GM21825 (cell line): ENCODE measurements around the gene TNS3.
A peak's percentile ranks its signal among the peaks of the same experiment; 100 is the strongest.

Source experiments
- ATAC-seq: cut with Tn5 transposase; IDR thresholded peaks from one replicate; pipeline ENCODE4 v1.9.1; 2021; ENCODE audit warnings: mild to moderate bottlenecking, moderate library complexity; ENCODE audit not compliant: unreplicated experiment

The TNS3 gene

DNA sequence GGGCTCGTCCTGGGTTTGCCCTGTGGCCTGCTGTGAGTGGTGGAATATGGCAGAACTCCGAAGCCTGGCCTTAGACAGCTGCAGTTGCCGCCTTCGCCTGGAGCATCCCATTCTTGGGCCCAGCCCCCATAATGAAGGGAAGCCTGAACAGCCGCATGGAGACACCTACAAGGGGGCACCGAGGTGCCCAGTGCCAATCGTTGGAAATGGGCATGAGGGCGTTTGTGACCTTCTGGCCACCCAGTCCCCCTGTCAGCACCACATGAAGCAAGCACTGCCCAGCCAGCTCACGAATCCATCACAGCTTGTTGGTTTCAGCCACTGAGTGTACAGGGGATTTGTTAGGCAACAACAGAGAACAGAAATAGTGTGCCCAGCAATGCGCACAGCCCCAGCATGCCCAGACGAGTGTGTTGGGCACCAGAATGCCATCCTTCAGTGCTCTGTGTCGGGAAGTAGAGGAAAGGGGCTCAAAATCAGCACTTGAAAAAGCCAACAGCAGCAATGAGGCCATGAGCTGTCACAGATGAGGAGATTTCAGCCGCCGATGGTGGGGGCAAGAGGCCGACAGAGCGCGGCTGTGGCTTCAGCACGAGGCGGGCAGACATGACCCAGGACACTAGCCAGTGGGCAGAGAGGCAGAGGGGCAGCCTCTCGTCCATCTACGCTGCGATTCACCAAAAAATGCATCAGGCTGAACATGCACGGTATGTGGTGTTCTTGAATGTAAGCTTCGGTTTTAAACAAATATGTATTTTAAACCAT is 91.2 kb downstream of the TNS3 start:
- no peak for ATAC-seq

DNA sequence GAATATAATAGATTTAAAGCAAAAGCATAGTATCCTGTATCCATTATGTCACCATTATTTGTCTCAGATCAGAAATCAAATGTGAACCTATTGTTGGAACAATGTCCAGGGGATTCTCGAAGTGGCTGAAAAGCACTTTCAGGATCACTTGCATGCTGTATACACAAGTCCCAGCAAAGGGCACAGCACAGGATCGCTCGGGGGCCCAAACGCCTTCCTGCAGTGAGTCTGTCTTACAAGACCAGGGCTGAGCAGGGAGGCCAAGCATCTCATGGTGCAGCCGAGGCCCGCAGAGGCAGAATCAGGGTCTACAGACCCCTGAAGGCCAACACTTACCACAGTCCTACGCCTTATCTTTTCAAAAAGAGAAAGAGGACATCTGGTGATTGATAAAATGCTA is 92.3 kb downstream of the TNS3 start:
- ATAC-seq: no peak

DNA sequence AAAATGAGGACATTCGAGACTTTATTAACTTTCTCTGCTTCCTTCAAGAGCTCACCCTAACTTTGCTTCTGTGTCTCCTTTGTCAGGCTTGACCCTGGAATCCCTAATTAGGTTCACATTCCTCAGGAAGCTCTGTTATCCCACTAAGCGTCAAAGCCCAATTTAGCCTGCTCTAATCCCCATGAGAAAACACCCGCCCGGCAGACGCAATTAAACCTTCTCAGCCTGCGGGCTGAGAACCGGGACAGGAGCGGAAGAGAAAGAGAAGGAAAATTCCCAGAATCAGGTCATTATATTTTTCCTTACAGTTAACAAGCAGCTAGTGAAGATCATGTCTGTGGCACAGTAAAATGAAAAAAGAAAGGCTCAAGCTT is 93.0 kb downstream of the TNS3 start:
- no peak for ATAC-seq

DNA sequence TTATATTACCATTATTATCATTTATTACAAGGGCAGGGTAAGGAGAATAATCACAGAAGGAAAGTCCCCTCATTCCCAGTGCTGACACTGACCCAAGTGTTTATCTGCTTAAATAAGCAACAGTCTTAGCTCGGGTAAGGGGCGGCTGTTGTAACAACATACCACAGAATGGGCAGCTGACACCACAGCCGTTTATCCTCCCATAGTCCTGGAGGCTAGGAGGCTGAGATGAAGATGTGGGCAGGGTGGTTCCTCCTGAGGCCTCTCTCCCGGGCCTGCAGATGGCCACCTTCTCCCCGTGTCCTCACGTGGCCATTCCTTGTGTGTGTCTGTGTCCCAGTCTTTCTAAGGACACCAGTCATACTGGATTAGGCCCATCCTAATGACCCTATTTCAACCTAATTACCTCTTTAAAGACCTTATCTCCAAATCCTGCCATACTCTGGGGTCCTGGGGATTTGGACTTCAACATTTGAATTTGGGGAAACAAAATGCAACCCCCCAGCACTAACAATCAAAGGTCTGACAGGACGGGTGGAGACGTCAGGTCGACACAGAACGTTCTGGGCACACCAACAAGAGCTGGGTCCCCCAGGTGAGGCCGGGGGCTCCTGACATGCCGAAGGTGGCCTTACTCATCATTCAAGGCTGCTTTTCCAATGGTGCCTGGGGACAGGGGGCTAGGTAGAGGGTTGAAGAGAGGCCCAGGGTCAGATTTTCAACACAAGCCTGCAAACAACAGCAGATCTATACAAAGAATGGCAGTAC is 93.5 kb downstream of the TNS3 start:
- no peak for ATAC-seq

DNA sequence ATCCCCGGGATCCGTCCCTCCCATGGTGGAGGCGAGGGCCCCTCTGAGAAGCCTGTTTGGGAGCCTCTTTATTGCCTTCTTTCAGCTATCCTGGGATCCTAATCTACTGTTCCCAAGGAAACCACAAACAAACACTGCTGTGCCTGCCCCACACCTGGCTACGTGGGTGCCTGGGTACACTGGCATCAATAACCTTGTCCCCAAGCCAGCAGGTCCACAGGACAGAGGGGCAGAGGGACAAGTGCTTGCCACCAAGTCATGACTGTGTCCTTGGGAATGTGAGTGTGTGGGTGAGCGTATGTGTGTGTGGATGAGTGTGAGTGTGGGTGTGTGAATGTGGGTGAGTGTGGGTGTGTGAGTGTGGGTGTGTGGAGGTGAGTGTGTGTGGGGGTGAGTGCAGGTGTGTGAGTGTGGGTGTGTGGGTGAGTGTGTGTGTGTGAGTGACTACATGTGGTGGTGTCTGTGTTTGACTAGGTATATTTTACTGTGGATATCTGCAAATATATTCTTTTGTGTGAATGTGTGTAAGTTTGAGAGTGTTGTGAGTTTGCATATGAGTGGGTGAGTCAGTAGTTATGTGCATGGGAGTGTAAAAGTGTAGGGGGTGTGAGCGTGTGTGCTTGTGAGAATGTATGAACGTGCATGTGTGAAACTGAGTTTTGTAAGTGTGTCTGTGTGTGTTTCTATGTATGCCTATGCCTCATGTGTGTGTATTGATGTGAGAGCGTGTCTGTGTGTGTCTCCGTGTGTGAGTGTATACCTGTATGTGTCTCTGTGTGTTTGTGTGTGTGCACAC is 96.1 kb downstream of the TNS3 start:
- ATAC-seq: no peak

DNA sequence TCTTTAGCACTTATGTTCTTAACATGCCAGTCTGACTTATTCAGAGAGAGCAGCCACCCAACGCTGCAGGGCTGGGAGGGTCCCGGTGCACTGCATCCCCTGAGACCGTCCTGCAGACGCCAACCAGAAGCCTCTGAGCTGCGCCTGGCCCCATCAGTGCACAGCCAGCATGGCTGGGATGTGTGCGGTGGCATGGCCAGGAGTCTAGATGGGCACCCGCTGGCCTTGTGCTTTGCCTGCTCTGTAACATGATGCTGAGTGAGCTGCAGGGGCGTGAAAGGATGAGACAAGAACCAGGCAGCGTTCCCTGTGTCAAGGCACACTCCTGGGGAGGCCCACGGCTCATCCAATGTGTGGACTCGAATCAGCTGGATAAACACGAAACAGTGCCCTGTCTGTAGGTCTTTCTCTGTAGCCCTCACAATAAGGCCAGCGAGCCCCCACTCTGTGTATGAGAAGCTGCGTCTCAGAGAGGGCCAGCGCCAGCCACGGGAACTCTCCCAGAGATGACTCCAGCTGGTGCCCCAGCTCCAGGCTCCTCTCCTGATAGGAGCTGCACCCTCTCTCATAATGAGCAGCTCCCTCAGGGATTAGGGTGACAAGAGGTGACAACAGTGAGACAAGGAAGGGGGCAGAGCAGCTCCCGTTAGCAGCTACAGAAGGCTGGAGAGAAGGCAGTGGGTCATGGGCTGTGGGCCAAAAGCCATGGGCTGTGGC is 96.8 kb downstream of the TNS3 start:
- ATAC-seq: no peak

DNA sequence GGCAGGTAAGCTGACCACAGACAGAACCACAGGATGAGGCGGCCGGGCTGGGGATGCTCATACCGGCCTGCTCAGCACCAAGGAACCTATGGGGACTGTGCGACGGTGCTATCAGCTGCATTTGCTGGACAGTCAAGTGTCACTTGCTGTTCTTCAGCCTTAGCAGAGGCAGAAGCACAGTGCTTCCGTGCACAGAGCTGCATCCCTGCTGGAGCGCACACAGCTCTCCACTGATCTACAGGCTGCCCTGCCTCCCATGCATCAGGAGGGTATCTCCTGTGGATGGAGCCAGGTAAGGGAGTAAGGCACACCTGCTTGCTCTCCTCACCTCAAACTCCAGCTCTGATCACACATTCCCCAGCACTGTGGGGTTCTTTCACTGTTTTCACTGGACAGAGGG is 97.5 kb downstream of the TNS3 start:
- no peak for ATAC-seq

DNA sequence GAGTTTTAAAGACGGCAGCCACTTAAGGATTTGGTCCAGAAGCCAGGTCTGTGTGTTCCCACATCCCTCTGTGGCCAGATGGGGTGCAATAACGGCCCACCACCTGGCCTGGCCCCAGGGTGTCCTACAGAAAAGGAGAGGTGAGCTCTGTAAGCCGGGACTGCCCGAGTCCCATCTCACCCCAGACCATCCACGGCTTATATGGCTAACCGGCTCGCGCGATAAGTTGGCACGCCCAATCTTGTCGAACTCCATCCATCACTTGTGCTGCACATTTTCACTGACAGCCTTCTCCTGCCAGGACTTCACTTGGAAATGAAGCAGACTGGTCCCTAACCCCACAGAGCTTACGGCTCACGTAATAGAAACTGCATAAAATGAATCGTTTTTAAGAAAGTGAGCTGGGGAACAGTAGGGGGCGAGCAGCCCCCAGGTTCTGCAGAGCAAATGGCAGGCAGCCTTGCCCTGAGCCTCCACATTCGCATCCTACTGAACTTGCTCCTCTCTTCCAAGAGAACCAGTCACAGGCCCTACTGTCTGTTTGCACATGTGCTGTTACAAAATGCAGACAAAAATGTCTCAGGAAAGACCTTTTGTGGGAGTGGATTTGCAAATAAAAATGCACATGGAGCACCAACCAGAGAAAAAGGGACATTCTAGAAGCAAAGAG is 98.2 kb downstream of the TNS3 start:
- ATAC-seq: no peak

DNA sequence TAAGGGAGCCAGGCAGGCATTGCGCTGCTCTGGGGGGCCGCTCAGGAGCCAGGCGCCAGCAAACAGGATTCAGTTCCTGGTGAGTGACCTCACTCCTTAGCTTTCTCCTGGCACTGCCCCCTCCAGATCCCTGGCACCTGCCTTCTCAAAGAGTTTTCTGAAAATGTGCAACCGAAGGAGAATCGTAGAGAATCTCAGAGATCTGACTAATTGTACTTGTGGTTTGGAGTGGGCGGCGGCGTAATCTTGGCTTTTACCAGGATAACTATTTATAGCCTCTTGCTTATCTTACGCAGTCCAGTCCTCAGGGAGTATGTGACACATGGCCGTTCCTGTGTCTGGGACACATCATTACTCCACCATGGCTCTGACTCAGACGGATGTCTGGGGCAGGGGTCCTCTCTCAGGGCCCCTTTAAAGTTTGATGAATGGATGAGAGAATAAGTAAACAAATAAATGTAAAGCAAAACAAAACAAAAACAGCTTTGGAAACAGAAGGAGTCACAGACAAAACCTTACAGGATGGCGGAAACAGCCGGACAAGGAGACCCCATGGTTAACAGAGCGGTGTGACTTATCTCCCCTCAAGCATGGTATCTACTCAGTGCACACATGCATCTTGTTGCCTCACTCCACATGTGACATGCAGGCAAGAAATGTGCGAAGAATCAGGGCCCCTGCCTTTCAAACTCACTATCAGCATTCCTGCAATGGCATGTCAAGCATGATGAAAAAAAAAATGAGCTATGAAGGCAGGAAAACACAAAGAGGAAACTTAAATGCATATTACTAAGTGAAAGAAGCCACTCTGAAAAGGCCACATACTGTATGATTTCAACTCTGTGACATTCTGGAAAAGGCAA is 99.7 kb downstream of the TNS3 start:
- no peak for ATAC-seq

DNA sequence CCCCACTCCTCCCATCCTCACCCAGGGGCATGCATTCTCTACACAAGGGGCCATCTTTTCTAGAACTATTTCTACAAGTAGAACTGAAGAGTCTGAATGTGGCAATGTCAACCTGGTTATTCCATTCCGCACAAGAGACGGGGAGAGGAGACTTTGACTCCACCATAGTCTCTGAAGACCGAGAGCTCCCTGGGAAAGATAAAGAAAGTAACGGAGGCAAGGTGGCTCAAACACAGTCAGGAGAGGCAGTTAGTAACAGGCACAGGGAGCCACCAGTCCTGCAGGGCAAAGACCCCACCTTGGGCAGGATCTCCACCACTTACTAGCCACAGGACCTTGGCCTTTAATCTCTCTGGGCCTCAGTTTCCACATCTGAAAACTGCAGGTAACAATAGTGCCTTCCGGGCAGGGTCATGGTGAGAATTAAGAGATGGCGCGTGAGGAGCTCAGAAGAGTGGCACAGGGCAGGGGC is 100.3 kb downstream of the TNS3 start:
- ATAC-seq: no peak

DNA sequence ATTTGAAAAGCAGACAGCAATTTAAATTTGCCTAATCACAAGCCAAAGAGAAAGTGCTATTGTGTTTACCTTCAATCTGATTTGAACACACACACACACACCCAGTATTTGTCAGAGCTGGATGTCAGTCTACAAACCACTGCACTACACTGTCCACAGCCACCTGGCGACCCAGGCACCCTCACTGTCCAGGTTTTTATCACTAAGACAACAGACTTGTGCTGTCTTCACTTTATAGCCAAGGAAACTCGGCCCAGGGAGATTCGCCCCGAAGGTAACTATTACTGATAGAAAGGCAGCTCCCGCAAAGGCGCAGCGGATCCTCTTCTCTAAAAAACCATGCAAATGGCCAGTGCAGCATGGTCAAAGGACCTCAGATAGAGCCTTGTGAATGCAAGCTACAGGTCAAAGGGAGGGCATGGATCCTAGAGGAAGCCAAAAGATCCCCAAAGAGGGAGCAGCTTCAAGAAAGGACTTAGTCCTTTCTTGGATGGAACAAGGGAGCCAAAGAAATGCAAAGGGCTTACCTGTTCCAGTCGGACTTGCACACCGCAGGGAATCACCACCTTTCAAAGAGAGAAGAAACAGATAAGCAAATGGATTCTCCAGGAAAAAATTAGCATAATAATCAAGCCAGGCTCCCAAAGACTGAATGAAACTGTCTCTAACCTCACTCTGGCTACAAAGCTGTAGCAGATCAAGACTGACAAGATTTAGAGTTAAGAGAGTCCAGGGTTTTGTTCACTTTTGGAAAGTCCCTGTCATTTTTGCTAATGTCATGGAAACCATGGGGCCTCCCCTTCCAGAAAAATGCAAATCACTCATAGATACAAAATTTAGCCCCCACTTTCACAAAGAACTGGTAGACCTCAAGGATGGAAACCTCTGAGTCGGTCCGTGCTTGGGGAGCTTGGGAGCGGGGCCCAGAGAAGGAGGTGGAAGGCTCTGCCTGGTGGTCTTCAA is 101.1 kb downstream of the TNS3 start:
- peak; percentile 49 for ATAC-seq

DNA sequence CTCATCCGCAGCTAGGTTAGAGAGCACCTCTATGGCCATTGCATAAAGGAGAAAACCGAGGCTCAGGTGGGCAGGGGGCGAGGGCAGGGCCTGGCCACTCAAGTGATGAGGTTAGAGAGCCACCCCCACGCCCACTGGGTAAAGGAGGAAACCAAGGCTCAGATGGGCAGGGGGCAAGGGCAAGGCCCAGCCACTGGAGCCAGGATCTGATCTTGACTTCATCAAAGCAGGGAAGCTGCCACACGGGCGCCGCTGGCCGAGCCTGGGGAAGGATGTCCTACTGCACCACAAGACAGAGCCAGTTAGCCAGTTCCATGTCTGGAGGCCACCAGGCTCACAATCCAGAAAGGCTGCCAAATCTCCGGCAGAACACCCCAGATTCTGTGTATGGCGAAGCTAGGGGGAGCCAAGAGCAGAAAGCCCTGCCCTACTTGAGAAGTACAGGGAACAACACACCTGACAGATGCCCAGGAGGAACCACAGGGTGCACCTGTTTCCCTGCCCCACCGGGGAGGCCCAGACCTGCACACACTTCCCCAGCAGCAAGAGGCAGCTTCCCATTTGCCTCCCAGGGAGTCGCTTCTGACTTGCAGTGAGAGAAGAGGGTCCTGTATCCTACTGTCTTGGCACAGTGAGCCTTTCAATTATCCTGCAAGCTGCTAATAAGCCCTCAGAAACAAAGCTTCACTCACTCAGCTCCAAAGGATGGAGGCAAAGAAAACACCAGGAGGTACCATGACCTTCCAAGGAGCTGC is 101.9 kb downstream of the TNS3 start:
- ATAC-seq: no peak

DNA sequence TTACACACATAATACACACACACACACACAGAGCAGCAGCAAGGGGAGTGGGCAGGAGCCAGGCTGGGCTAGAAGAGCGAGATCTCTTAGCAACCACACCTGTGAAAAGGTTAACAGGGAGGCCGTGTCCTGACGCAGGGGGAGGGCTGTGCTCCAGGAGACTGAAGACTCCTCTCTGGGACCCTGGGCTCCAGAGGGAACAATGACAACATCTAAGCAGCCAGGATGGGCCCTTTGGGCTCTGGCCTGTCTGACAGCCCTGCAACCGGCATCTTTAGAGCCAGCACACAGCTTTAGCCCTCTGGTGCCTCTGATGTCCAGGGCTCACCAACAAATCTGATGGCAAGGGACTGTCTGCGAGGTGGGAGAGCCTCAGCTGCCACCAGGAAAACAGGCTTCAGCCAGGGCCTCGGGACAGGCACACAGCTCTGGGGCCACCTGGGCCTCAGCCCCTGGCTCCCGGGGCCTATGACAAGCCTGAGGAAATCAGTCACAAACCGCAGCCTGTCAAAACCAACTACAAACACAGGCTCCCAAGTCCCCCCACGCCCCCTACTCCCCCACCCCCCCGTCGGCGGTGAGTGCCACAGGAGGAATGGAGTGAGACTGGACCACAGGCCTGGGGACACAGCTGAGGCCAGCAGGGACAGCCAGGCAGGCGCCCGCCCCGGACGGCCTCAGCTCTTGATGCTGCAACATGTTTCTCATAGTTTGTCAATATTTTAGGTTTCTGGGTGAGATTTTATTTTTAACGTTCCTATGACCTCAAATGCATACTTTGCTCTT is 102.8 kb downstream of the TNS3 start:
- no peak for ATAC-seq

DNA sequence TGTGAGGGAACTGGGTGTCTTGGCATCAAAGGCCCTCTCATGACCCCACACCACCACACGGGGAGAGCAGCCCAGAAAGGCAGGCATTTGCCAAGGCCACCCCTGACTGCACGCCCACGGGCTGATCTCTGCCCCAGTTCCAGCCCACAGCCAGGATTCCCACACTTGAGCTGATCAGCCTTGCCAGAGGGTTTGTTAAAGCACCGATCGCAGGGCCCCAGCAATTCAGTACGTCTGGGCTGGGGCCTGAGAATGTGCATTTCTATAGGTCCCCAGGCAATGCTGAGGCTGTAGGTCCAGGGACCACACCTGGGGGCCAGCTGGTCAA is 103.9 kb downstream of the TNS3 start:
- no peak for ATAC-seq

DNA sequence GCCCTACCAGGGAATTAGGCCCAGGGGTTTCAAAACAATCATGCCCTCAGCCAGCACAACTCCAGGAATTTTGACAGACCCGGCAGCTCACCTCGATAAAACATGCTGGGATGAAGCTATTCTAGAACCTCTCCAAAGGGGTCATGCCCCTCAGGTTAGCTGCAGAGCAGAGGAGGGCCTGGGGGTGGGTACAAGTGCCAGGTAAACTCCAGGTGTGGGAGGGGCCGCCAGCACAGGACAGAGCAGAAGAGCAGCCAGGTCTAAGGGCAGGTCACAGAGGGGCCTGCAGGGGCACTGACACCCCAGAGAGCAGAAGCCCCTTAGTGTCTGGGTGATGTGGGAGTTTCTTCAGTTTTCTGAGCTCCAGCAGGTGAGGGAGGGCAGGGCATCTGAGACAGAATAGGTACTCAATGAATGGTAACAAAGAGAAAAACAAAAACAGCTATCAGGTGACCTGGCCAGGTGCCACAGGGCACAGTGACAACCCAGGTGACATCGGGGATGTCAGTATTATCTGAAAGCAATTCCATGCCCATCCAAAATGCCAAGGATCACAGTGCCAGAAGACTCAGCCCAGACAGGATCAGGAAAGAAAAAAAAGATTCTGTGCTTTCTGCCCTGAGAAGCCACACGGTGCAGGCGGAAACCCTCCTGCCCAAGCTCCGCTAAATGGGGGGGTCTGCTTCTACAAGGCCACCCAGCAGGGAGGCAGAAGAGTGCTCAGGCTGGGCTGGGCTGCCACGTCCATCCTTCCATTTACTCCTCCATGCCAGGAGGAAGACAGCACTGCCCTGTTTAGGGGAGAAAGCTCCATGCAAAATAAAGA is 104.5 kb downstream of the TNS3 start:
- ATAC-seq: no peak

DNA sequence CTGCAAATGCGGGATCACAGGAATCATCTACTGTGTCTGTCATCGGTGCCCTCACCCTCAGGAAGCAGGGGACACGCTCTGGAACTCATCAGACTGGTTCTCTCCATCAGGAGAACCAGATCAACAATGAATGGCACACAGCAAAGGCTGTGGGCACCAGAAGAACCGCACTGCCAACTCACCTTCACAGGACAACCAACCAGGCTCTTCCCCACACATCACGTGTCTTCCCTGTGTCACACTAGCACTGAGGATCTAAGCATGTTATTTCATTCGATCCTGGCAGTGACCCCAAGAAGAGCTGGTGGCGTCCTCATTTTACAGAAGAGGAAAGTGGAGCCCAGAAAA is 106.1 kb downstream of the TNS3 start:
- no peak for ATAC-seq
